HepG2 (cell line): ENCODE data around the gene ATP6V1G2. TPM values are rescaled to one million over a fixed set of nuclear protein-coding genes. Genes with fewer than 3 reads are reported as not detected.

Experiments
- CHCHD3 ChIP-seq: sonication (generic); formaldehyde crosslinking; IDR thresholded peaks from 2 replicates; pipeline ENCODE4 v1.8.0; 2022; ENCODE audit warnings: mild to moderate bottlenecking, missing genetic modification reagents, moderate library complexity
- HHEX ChIP-seq: IDR thresholded peaks from 2 replicates; pipeline ENCODE4 v1.6.1; 2016; ENCODE audit warnings: control low read depth
- MAFK ChIP-seq, 2 experiments: IDR thresholded peaks in 1 of 2; conservative IDR thresholded peaks in 1 of 2; 2 replicates each; pipeline ENCODE4 v1.6.1; 2011; ENCODE audit warnings: improper control_type of control experiment in 2 of 2, low read length in 2 of 2
- NR2F6 ChIP-seq, 2 experiments: IDR thresholded peaks; 2 replicates each; pipeline ENCODE4 v1.6.1; 2016; ENCODE audit warnings: antibody characterized with exemption in 1 of 2, mild to moderate bottlenecking in 1 of 2
- RFXAP ChIP-seq: sonication (generic); formaldehyde crosslinking; IDR thresholded peaks from 2 replicates; pipeline ENCODE4 v1.4.0; 2020; ENCODE audit warnings: missing genetic modification reagents, borderline replicate concordance
- SALL2 ChIP-seq: sonication (generic); formaldehyde crosslinking; IDR thresholded peaks from 2 replicates; pipeline ENCODE4 v1.8.1; 2023; ENCODE audit warnings: mild to moderate bottlenecking, missing genetic modification reagents, inconsistent platforms
- SP4 ChIP-seq: sonication (generic); formaldehyde crosslinking; IDR thresholded peaks from 2 replicates; pipeline ENCODE4 v1.8.1; 2023; ENCODE audit warnings: mild to moderate bottlenecking, missing genetic modification reagents
- TCF7 ChIP-seq: sonication (generic); IDR thresholded peaks from 2 replicates; pipeline ENCODE4 v1.6.1; 2016; ENCODE audit warnings: antibody characterized with exemption, low read depth
- TGIF2 ChIP-seq: IDR thresholded peaks from 2 replicates; pipeline ENCODE4 v1.6.1; 2016; ENCODE audit warnings: control low read depth, missing compliant biosample characterization
- ZFP62 ChIP-seq: sonication (generic); formaldehyde crosslinking; IDR thresholded peaks from 2 replicates; pipeline ENCODE4 v1.4.0; 2020; ENCODE audit warnings: missing genetic modification reagents
- ZNF143 ChIP-seq: sonication (generic); formaldehyde crosslinking; IDR thresholded peaks from 2 replicates; pipeline ENCODE4 v1.4.0; 2020; ENCODE audit warnings: missing genetic modification reagents
- ZNF282 ChIP-seq: fragments of 450-650 bp; IDR thresholded peaks from 2 replicates; pipeline ENCODE4 v1.6.1; 2018; ENCODE audit not compliant: partially characterized antibody
- ZNF30 ChIP-seq: sonication (generic); formaldehyde crosslinking; IDR thresholded peaks from 2 replicates; pipeline ENCODE4 v1.5.0; 2020; ENCODE audit warnings: mild to moderate bottlenecking, missing genetic modification reagents
- ZNF792 ChIP-seq: IDR thresholded peaks from 2 replicates; pipeline ENCODE4 v1.6.1; 2016
- polyA plus RNA-seq, 8 experiments: library from polyadenylated mRNA; depleted of rRNA in 3 of 8; stranded (reverse) in 7 of 8; unstranded in 1 of 8; fragments of >200 nt; fragmentation: Illumina TruSeq in 4 of 8; extraction: Trizol in 4 of 8; gene quantifications; 2 replicates each; pipeline versions ENCODE4 v1.2.1 to v1.2.3, GENCODE V29; 2011 to 2016; ENCODE audit warnings: low read depth in 4 of 8, missing spikeins in 1 of 8, mixed read lengths in 1 of 8; ENCODE audit not compliant: insufficient read depth in 1 of 8
- total RNA-seq, 5 experiments: library from RNA; depleted of rRNA; stranded (reverse); fragments of >200 nt; fragmentation: Illumina TruSeq; extraction: Trizol; gene quantifications; 2 replicates each; pipeline ENCODE4 v1.2.3, GENCODE V29; 2016; ENCODE audit warnings: low read depth in 1 of 5
- TF ChIP-seq, protein P1 (sequence below): sonication (generic); formaldehyde crosslinking; IDR thresholded peaks from 2 replicates; pipeline ENCODE4 v1.4.0; 2020; ENCODE audit warnings: missing genetic modification reagents
- TF ChIP-seq, protein P2 (sequence below), 2 experiments: sonication (generic) in 1 of 2; formaldehyde crosslinking in 1 of 2; IDR thresholded peaks; 2 replicates each; pipeline versions ENCODE4 v1.4.0 to v1.6.1; 2018 to 2020; ENCODE audit warnings: missing genetic modification reagents in 2 of 2, borderline replicate concordance in 1 of 2, low read depth in 1 of 2, mild to moderate bottlenecking in 1 of 2, missing biosample characterization in 1 of 2
- TF ChIP-seq, protein P3 (sequence below): sonication (generic); formaldehyde crosslinking; IDR thresholded peaks from 2 replicates; pipeline ENCODE4 v1.4.0; 2020; ENCODE audit warnings: missing genetic modification reagents
- TF ChIP-seq, protein P4 (sequence below): sonication (generic); formaldehyde crosslinking; IDR thresholded peaks from 2 replicates; pipeline ENCODE4 v1.4.0; 2020; ENCODE audit warnings: mild to moderate bottlenecking, missing genetic modification reagents

The ATP6V1G2 gene
- total and polyA plus RNA-seq, 2 of the 13 experiments (the other 11 are each of a cell fraction or from before 2014, with no cell fraction given) = 0.27 to 0.83 TPM

DNA sequence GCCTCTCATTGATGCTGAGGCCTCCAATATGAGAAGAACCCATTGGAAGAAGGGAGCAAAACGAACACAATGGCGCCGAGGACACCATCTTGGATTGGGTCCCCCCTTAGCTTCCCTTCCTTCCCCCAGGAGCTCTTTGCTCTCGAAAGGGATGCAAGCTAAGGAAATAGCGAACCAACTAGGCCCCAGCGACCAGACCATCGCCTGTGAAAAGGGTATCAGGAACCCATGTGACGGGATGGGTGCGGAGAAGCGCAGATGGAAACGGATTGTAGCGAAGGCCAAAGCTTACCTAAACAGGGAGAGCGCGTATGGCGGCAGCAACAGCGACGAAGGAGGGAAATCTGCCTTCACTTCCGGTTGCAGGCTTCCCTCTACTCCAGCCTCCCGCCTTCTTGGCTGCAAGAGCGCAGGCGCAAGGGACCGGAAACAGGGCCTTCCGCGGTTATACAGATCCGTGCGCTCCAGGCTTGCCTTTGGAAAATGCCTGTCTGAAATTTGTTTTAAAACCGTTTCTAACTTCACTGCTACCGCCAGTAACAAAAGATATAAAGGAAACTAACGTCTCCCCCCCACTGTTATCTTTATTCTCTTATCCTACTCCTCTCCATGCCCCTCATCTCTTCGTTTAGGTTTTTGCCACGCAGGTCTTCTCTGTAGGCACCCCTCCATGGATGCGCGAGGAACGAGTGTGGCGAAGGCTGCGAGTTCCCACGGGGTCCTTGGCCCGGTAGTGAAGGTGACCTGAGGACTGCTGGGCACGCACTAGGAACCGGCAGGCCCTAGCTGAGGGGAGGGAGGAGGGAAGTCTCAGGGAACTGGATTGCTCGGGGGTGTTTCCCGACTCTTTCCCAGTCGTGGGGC is 4.5 kb downstream of the ATP6V1G2 start, which contains the start of gene DDX39B (continued):
- TF ChIP-seq, protein P1, sequence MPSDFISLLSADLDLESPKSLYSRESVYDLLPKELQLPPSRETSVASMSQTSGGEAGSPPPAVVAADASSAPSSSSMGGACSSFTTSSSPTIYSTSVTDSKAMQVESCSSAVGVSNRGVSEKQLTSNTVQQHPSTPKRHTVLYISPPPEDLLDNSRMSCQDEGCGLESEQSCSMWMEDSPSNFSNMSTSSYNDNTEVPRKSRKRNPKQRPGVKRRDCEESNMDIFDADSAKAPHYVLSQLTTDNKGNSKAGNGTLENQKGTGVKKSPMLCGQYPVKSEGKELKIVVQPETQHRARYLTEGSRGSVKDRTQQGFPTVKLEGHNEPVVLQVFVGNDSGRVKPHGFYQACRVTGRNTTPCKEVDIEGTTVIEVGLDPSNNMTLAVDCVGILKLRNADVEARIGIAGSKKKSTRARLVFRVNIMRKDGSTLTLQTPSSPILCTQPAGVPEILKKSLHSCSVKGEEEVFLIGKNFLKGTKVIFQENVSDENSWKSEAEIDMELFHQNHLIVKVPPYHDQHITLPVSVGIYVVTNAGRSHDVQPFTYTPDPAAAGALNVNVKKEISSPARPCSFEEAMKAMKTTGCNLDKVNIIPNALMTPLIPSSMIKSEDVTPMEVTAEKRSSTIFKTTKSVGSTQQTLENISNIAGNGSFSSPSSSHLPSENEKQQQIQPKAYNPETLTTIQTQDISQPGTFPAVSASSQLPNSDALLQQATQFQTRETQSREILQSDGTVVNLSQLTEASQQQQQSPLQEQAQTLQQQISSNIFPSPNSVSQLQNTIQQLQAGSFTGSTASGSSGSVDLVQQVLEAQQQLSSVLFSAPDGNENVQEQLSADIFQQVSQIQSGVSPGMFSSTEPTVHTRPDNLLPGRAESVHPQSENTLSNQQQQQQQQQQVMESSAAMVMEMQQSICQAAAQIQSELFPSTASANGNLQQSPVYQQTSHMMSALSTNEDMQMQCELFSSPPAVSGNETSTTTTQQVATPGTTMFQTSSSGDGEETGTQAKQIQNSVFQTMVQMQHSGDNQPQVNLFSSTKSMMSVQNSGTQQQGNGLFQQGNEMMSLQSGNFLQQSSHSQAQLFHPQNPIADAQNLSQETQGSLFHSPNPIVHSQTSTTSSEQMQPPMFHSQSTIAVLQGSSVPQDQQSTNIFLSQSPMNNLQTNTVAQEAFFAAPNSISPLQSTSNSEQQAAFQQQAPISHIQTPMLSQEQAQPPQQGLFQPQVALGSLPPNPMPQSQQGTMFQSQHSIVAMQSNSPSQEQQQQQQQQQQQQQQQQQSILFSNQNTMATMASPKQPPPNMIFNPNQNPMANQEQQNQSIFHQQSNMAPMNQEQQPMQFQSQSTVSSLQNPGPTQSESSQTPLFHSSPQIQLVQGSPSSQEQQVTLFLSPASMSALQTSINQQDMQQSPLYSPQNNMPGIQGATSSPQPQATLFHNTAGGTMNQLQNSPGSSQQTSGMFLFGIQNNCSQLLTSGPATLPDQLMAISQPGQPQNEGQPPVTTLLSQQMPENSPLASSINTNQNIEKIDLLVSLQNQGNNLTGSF (CRISPR knock-in tag) = peak; percentile 80
- TF ChIP-seq, protein P2, sequence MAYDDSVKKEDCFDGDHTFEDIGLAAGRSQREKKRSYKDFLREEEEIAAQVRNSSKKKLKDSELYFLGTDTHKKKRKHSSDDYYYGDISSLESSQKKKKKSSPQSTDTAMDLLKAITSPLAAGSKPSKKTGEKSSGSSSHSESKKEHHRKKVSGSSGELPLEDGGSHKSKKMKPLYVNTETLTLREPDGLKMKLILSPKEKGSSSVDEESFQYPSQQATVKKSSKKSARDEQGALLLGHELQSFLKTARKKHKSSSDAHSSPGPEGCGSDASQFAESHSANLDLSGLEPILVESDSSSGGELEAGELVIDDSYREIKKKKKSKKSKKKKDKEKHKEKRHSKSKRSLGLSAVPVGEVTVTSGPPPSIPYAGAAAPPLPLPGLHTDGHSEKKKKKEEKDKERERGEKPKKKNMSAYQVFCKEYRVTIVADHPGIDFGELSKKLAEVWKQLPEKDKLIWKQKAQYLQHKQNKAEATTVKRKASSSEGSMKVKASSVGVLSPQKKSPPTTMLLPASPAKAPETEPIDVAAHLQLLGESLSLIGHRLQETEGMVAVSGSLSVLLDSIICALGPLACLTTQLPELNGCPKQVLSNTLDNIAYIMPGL (CRISPR knock-in tag; IDR thresholded peaks at IDR 0.05; ENCODE audit: borderline replicate concordance in 1 of 2, low read depth in 1 of 2) = peak; percentile 95 to 96
- no peak for TF ChIP-seq ZNF282
- TF ChIP-seq RFXAP (CRISPR knock-in tag) = peak; percentile 96
- TF ChIP-seq CHCHD3 (CRISPR knock-in tag) = no peak
- peak; percentile 67 for TF ChIP-seq ZNF143 (CRISPR knock-in tag)
- TF ChIP-seq, protein P3, sequence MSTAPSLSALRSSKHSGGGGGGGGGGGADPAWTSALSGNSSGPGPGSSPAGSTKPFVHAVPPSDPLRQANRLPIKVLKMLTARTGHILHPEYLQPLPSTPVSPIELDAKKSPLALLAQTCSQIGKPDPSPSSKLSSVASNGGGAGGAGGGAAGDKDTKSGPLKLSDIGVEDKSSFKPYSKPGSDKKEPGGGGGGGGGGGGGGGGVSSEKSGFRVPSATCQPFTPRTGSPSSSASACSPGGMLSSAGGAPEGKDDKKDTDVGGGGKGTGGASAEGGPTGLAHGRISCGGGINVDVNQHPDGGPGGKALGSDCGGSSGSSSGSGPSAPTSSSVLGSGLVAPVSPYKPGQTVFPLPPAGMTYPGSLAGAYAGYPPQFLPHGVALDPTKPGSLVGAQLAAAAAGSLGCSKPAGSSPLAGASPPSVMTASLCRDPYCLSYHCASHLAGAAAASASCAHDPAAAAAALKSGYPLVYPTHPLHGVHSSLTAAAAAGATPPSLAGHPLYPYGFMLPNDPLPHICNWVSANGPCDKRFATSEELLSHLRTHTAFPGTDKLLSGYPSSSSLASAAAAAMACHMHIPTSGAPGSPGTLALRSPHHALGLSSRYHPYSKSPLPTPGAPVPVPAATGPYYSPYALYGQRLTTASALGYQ (CRISPR knock-in tag) = peak; percentile 86
- TF ChIP-seq, protein P4, sequence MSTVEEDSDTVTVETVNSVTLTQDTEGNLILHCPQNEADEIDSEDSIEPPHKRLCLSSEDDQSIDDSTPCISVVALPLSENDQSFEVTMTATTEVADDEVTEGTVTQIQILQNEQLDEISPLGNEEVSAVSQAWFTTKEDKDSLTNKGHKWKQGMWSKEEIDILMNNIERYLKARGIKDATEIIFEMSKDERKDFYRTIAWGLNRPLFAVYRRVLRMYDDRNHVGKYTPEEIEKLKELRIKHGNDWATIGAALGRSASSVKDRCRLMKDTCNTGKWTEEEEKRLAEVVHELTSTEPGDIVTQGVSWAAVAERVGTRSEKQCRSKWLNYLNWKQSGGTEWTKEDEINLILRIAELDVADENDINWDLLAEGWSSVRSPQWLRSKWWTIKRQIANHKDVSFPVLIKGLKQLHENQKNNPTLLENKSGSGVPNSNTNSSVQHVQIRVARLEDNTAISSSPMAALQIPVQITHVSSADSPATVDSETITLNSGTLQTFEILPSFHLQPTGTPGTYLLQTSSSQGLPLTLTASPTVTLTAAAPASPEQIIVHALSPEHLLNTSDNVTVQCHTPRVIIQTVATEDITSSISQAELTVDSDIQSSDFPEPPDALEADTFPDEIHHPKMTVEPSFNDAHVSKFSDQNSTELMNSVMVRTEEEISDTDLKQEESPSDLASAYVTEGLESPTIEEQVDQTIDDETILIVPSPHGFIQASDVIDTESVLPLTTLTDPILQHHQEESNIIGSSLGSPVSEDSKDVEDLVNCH = no peak
- TF ChIP-seq ZNF792 (CRISPR knock-in tag) = no peak
- peak; percentile 93; the same call in 1 of the 2 replicates for TF ChIP-seq ZNF30 (CRISPR knock-in tag)
- peak; percentile 78 for TF ChIP-seq SP4 (CRISPR knock-in tag)
- peak; percentile 79 for TF ChIP-seq TGIF2
- TF ChIP-seq HHEX (CRISPR knock-in tag) = peak; percentile 4
- no peak for TF ChIP-seq MAFK (conservative IDR thresholded peaks at IDR 0.05 in 1 of 2, IDR thresholded peaks at IDR 0.05 in 1 of 2; ENCODE audit: low read length in 2 of 2)
- TF ChIP-seq TCF7 = no peak
- TF ChIP-seq ZFP62 (CRISPR knock-in tag) = no peak
- TF ChIP-seq NR2F6 (IDR thresholded peaks at IDR 0.05) = peak; percentile 12; the same call in 1 of the 2 replicates
- TF ChIP-seq NR2F6 (CRISPR knock-in tag; IDR thresholded peaks at IDR 0.05) = peak; percentile 56
- TF ChIP-seq SALL2 (CRISPR knock-in tag) = peak; percentile 93
